GM21526 (cell line): ENCODE results near the gene PXYLP1.

Source experiments
- ATAC-seq: cut with Tn5 transposase; IDR thresholded peaks from one replicate; pipeline ENCODE4 v1.9.1; 2021; ENCODE audit warnings: moderate library complexity; ENCODE audit not compliant: unreplicated experiment, low FRiP score

The PXYLP1 gene

GRCh38 chr3:141320399-141321108, 88.9 kb downstream of the PXYLP1 start:
- no peak for ATAC-seq

GRCh38 chr3:141321109-141321497, 89.5 kb downstream of the PXYLP1 start:
- no peak for ATAC-seq

GRCh38 chr3:141323936-141324704, 92.5 kb downstream of the PXYLP1 start:
- ATAC-seq: no peak

- ATAC-seq: no peak
Observed at GRCh38 chr3:141326123-141326522, 94.5 kb downstream of the PXYLP1 start.

GRCh38 chr3:141326626-141327025, 95.0 kb downstream of the PXYLP1 start:
- no peak for ATAC-seq

- no peak for ATAC-seq
Observed at GRCh38 chr3:141328286-141329166, 96.9 kb downstream of the PXYLP1 start.

- ATAC-seq: no peak
Observed at GRCh38 chr3:141330235-141330634, 98.6 kb downstream of the PXYLP1 start.

- no peak for ATAC-seq
Observed at GRCh38 chr3:141330718-141331376, 99.2 kb downstream of the PXYLP1 start.

- ATAC-seq: no peak
Observed at GRCh38 chr3:141331377-141332318, 100.0 kb downstream of the PXYLP1 start.

- ATAC-seq: no peak
Observed at GRCh38 chr3:141332416-141332815, 100.8 kb downstream of the PXYLP1 start.

GRCh38 chr3:141333836-141334626, 102.4 kb downstream of the PXYLP1 start:
- no peak for ATAC-seq

GRCh38 chr3:141334627-141335250, 103.1 kb downstream of the PXYLP1 start:
- no peak for ATAC-seq

GRCh38 chr3:141335531-141336061, 104.0 kb downstream of the PXYLP1 start:
- no peak for ATAC-seq

GRCh38 chr3:141336672-141337522, 105.3 kb downstream of the PXYLP1 start:
- peak; percentile 89 for ATAC-seq

GRCh38 chr3:141337523-141337854, 105.9 kb downstream of the PXYLP1 start:
- no peak for ATAC-seq

GRCh38 chr3:141337991-141338390, 106.4 kb downstream of the PXYLP1 start:
- no peak for ATAC-seq

- no peak for ATAC-seq
Observed at GRCh38 chr3:141338881-141339280, 107.3 kb downstream of the PXYLP1 start.
